D341Med (cell line): ENCODE measurements around the gene RAB6A.
"Not testable (repeated sequence)": the region's sequence is repeated elsewhere in the genome, so short reads cannot be mapped to it uniquely, and the experiment has no call there.

Experiments
- DNase-seq: peaks from one replicate; pipeline ENCODE4 v3.0.0; 2012; ENCODE audit warnings: low spot score

Gene RAB6A

GRCh38 chr11:73762732-73763131 lies 1.9 kb upstream of the RAB6A start:
- DNase-seq = no peak

DNA sequence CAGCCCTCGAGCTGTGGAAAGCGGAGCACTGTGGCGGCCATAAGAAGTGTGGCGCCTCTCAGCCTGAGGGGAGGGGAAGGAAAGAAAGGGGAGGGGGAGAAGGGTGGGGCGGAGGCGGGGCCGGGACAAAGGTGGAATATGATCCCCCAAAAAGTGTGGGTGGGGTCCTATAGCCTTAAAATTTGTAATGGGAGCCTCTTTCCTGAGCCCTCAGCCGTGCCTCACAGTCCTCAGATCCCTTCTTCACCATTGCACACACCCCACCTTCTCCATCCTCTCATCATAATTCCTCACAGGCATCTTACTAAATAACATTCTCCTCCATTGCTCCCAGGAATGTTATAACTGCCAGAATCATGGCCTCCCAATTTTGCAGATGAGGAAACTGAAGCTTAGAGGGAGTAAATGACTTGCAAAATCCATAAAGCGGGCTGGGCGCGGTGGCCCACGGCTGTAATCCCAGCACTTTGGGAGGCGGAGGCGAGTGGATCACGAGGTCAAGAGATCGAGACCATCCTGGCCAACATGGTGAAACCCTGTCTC lies 600 bp upstream of the RAB6A start:
- no peak for DNase-seq

GRCh38 chr11:73760135-73760678 lies 667 bp downstream of the RAB6A start:
- peak; percentile 64 for DNase-seq

DNA sequence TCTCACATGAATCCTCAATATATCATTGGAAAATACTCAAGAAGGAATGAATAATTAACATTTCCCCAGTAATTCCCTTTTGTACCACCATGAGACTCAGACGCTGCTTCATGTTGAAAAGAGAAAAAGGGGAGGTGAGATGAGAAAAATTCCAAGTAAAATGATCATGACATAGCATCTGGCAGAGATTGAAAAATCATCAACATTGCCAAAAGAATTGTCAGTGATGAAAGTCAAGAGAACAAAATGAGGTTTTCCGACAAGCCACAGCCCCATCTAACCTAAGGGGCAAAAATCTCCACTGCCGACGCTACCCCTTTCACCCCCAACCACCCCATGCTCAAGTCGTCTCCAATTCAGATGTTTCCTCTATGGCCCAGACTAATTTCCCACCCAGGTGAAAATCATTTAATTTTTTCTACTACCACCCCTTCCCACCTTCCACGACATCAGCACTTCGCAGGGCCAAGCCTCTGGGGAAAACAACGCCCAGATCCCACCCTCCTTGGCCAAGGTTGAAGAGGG lies 1.2 kb downstream of the RAB6A start:
- no peak for DNase-seq

GRCh38 chr11:73758451-73758850 lies 2.4 kb downstream of the RAB6A start:
- no peak for DNase-seq

DNA sequence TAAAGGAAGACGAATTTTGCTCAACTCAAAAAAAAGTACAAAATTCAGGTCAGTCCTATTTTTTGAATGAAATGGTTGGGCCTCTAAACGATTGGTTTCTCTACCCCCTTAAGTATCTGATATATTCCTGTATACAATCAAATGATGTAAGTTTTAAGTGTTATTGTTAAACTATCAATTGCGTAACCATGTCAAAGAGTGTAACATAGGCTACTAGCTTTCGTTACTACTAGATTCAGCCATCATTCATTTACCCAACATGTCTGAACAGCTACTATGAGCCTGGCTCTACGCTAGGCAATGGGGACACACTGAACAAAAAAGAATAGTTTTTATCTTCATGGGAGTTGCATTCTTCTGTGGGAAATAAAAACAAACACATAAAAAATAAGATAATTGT lies 3.3 kb downstream of the RAB6A start:
- no peak for DNase-seq

GRCh38 chr11:73755670-73756069 lies 5.2 kb downstream of the RAB6A start:
- no peak for DNase-seq

GRCh38 chr11:73753938-73754337 lies 6.9 kb downstream of the RAB6A start:
- DNase-seq = no peak

- DNase-seq = no peak
Observed at GRCh38 chr11:73752903-73753302, 8.0 kb downstream of the RAB6A start.

- DNase-seq = no peak
Observed at GRCh38 chr11:73752216-73752867, 8.5 kb downstream of the RAB6A start.

DNA sequence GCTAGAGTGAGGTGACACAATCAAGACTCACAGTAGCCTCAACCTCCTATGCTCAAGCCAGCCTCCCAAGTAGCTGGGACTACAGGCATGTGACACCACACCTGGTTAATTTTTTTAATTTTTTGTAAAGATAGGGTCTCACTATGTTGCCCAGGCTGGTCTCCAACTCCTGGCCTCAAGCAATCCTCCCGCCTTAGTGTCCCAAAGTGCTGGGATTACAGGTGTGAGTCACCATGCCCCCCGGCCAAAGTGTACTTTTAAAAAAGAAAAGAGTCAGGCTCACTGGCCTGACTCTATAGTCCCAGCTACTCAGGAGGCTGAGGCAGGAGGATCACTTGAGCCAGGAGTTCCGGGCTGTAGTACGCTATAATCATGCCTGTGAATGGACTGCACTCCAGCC lies 10.0 kb downstream of the RAB6A start:
- not testable (repeated sequence) for DNase-seq

DNA sequence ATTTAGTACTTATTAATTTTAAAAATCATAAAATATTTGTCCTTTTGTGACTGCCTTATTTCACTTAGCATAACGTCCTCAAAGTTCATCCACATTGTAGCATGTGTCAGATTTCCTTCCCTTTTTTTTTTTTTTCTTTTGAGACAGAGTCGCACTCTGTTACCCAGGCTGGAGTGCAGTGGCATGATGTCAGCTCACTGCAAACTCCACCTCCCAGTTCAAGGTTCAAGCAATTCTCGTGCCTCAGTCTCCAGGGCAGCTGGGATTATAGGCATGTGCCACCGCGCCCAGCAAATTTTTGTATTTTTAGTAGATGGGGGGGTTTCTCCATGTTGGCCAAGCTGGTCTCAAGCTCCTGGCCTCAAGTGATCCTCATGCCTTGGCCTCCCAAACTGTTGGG lies 10.6 kb downstream of the RAB6A start:
- DNase-seq = no peak

DNA sequence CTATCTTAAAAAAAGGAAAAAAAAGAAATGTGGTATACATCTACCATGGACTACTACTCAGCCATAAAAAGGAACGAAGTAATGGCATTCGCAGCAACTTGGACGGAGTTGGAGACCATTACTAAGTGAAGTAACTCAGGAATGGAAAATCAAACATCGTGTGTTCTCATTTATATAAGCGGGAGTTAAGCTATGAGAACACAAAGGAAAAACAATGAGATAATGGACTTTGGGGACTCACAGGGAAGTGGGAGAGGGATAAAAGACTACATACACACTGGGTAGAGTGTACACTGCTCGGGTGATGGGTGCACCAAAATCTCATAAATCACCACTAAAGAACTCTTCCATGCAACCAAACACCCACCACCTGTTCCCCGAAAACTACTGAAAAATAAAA lies 11.8 kb downstream of the RAB6A start:
- DNase-seq = no peak

GRCh38 chr11:73748300-73748699 lies 12.6 kb downstream of the RAB6A start:
- DNase-seq = no peak

- no peak for DNase-seq
Observed at GRCh38 chr11:73747762-73748161, 13.1 kb downstream of the RAB6A start.

GRCh38 chr11:73746701-73747100 lies 14.2 kb downstream of the RAB6A start:
- DNase-seq = no peak

- DNase-seq = no peak
Observed at GRCh38 chr11:73743045-73743444, 17.8 kb downstream of the RAB6A start.

GRCh38 chr11:73735959-73736358 lies 24.9 kb downstream of the RAB6A start:
- not testable (repeated sequence) for DNase-seq

- DNase-seq = no peak
Observed at GRCh38 chr11:73734993-73735392, 25.9 kb downstream of the RAB6A start.

GRCh38 chr11:73734011-73734410 lies 26.9 kb downstream of the RAB6A start:
- DNase-seq = not testable (repeated sequence)

- not testable (repeated sequence) for DNase-seq
Observed at GRCh38 chr11:73732936-73733335, 27.9 kb downstream of the RAB6A start.

GRCh38 chr11:73729594-73730206 lies 31.2 kb downstream of the RAB6A start:
- peak; percentile 51 for DNase-seq

GRCh38 chr11:73728000-73728399 lies 32.9 kb downstream of the RAB6A start:
- no peak for DNase-seq
